BLaER1 (cell line): ENCODE measurements around the gene IDH3G.
A peak's percentile ranks its signal among the peaks of the same experiment; 100 is the strongest.

ENCODE experiments used
- H3K27ac ChIP-seq: shearing (Covaris generic); formaldehyde crosslinking; 2 replicates; pipeline ENCODE4 v1.8.1; 2022
- H3K27me3 ChIP-seq: shearing (Covaris generic); formaldehyde crosslinking; 2 replicates; pipeline ENCODE4 v1.8.1; 2022
- H3K36me3 ChIP-seq: shearing (Covaris generic); formaldehyde crosslinking; 2 replicates; pipeline ENCODE4 v1.8.1; 2022
- H3K4me1 ChIP-seq: shearing (Covaris generic); formaldehyde crosslinking; 2 replicates; pipeline ENCODE4 v1.8.1; 2022
- H3K4me2 ChIP-seq: shearing (Covaris generic); formaldehyde crosslinking; 2 replicates; pipeline ENCODE4 v1.8.1; 2022
- H3K4me3 ChIP-seq: shearing (Covaris generic); formaldehyde crosslinking; 2 replicates; pipeline ENCODE4 v1.8.1; 2022
- H3K9ac ChIP-seq: shearing (Covaris generic); formaldehyde crosslinking; 2 replicates; pipeline ENCODE4 v1.8.1; 2022
- H3K9me3 ChIP-seq: shearing (Covaris generic); formaldehyde crosslinking; 2 replicates; pipeline ENCODE4 v1.8.1; 2022
- H4K20me1 ChIP-seq: shearing (Covaris generic); formaldehyde crosslinking; 2 replicates; pipeline ENCODE4 v1.8.1; 2022
- Cebpa-rat ChIP-seq: shearing (Covaris generic); IDR thresholded peaks from 2 replicates; pipeline ENCODE4 v1.8.1; 2022

The IDH3G gene

DNA sequence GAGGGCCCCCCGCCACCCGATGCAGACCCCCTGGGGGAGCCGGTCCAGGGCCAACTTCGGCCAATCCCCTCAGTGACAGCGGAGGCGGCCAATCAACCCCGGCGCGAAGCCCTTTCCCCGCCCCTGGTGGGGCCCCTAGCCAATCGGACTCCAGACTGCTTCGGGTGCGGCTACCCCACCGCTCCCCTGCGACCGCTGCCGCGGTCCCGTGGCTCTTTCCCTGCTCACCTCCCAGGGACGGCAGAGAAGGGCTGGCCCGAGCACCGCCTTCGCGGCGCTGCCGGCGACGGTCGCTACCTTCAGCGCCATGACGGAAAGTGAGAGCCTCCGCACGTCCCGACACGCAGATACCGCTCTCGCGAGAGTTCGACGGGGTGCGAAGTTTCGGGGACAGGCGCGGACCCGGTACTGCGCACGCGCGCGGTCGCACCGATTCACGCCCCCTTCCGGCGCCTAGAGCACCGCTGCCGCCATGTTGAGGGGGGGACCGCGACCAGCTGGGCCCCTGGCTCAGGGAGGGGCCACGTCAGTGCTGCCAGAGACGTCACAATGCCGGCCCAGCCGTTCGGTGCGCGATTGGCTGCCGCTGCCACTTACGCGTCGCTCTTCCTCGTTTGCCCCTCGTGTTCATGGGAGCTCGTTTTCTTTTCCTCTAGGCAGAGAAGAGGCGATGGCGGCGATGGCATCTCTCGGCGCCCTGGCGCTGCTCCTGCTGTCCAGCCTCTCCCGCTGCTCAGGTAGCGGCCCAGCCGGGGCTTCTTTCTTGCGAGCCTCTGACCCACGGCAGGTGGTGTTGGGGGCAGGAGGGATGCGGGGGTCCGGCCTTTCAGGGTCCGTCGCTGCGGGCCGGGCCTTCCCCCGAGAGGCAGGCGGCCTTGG lies at the start of gene IDH3G, which contains the start of gene SSR4:
IDH3G (minus strand) TSS at position 358 of the 879 bp plus-strand sequence; CDS start at position 309, 49 bp downstream.
SSR4 (plus strand) TSS at position 651 of the 879 bp plus-strand sequence; CDS start at position 671, 20 bp downstream.
- Histone ChIP-seq H3K4me1 (peaks cover 42% of the 10 kb centered on the region), H3K9ac (peak within 1 kb of the TSS; percentile 94), H3K27me3 (peaks cover 35% of the 10 kb centered on the region), H4K20me1 (peaks cover 79% of the 10 kb centered on the region), H3K27ac (peak within 1 kb of the TSS; percentile 97), H3K4me3 (peak within 1 kb of the TSS; percentile 82), H3K9me3 (peaks cover 49% of the 10 kb centered on the region), H3K36me3 (peaks cover 65% of the 10 kb centered on the region), H3K4me2 (peak within 1 kb of the TSS; percentile 89)
- TF ChIP-seq Cebpa-rat = no peak

DNA sequence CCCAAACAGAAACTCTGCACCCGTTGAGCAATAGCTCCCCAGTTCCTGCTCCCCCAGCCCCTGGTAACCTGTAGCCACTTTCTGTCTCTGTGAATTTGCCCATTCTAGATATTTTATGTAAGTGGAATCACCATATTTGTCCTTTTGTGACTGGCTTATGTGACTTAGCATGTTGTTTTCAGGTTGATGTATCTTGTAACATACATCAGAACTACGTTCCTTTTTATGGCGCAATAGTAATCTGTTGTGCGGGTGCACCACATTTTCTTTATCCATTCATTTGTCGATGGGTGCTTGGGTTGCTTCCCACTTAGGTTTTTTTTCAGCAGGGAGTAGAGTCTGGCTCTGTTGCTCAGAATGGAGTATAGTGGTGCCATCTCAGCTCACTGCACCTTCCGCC lies 42.7 kb upstream of the IDH3G start:
- peaks cover 81% of the 10 kb centered on the region for H3K27me3 ChIP-seq
- H3K27ac ChIP-seq = no peak overlapping the region
- peaks cover 4% of the 10 kb centered on the region; the same call in 1 of the 2 replicates for H4K20me1 ChIP-seq
- no peaks in the 10 kb centered on the region for H3K36me3 ChIP-seq
- H3K4me1 ChIP-seq = no peaks in the 10 kb centered on the region
- H3K9ac ChIP-seq = no peak overlapping the region
- no peak overlapping the region for H3K4me2 ChIP-seq
- 0 out of 2 replicates have a peak, but pooled peaks have one; percentile 32 for TF ChIP-seq Cebpa-rat
- H3K9me3 ChIP-seq = peaks cover 8% of the 10 kb centered on the region
- no peak overlapping the region for H3K4me3 ChIP-seq

DNA sequence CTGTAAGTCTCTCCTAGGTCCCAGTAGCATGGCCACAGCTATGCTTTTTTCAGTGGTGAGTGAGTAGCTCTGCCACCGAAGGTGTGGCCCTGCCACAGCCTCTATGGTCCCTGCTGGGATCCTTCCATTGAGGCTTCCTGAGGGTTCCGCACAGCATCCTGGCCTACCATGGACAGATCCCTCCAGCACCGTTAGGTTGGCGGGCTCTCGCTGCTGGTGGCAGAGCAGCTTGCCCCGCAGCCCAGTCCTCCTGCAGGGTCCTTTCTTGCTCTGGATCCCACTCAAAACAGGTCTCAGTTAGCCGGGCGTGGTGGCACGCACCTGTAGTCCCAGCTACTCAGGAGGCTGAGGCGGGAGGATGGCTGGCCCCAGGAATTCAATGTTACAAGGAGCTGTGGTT lies 38.6 kb upstream of the IDH3G start:
- H4K20me1 ChIP-seq = peaks cover 8% of the 10 kb centered on the region; the same call in 1 of the 2 replicates
- H3K4me1 ChIP-seq = 0 out of 2 replicates have a peak, but pooled peaks cover 6% of the 10 kb centered on the region
- no peak overlapping the region for H3K4me2 ChIP-seq
- peaks cover 41% of the 10 kb centered on the region for H3K9me3 ChIP-seq
- no peak overlapping the region for H3K27ac ChIP-seq
- H3K27me3 ChIP-seq = peaks cover 81% of the 10 kb centered on the region
- H3K9ac ChIP-seq = no peak overlapping the region
- no peak for TF ChIP-seq Cebpa-rat
- no peak overlapping the region for H3K4me3 ChIP-seq
- H3K36me3 ChIP-seq = no peaks in the 10 kb centered on the region

DNA sequence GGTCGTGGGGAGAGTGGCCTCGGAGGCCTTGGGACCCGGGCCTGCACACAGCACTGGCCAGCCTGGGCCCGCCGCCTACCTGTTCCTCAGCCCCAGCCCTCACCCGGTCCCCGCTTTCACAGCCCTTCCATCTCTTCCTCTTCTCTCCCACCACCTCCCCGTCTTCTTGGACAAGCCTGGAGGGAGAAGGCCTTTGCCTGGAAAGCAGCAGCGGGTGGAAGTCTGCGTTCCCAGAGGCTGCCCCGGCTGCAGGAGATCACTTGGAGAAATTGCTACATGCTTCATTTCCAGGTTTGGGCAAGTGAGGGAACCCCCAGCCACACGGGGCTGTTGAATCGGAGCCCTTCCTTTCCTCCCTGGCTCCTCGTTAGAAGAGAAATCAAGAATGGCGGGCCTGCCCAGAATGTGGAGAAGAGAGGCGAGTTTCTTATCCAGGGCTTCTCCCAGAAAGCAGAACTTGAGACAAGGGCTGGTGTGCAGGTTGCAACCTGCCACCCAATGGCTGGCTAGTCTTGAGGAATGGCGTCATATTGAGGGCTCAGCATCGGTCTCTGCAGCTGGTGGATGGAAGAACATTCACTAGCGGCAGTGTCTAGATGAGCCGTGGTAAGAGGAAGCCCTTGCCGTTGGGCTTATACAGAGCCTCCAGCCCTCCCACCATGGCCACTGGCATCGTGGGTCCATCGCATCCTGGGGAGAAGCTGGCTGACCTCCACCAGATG lies 37.4 kb upstream of the IDH3G start:
- H3K9me3 ChIP-seq = peaks cover 41% of the 10 kb centered on the region
- H3K27ac ChIP-seq = no peak overlapping the region
- peak overlapping the region; percentile 52; the same call in 1 of the 2 replicates for H3K4me2 ChIP-seq
- H3K36me3 ChIP-seq = no peaks in the 10 kb centered on the region
- peaks cover 81% of the 10 kb centered on the region for H3K27me3 ChIP-seq
- no peak overlapping the region for H3K4me3 ChIP-seq
- 0 out of 2 replicates have a peak, but pooled peaks cover 6% of the 10 kb centered on the region for H3K4me1 ChIP-seq
- H4K20me1 ChIP-seq = peaks cover 8% of the 10 kb centered on the region; the same call in 1 of the 2 replicates
- TF ChIP-seq Cebpa-rat = no peak
- no peak overlapping the region for H3K9ac ChIP-seq

- Histone ChIP-seq H3K4me3 (peak overlapping the region; percentile 67), H3K4me2 (peak overlapping the region; percentile 67), H3K27me3 (peaks cover 89% of the 10 kb centered on the region)
Observed at GRCh38 chrX:153830640-153831428, 36.7 kb upstream of the IDH3G start.

DNA sequence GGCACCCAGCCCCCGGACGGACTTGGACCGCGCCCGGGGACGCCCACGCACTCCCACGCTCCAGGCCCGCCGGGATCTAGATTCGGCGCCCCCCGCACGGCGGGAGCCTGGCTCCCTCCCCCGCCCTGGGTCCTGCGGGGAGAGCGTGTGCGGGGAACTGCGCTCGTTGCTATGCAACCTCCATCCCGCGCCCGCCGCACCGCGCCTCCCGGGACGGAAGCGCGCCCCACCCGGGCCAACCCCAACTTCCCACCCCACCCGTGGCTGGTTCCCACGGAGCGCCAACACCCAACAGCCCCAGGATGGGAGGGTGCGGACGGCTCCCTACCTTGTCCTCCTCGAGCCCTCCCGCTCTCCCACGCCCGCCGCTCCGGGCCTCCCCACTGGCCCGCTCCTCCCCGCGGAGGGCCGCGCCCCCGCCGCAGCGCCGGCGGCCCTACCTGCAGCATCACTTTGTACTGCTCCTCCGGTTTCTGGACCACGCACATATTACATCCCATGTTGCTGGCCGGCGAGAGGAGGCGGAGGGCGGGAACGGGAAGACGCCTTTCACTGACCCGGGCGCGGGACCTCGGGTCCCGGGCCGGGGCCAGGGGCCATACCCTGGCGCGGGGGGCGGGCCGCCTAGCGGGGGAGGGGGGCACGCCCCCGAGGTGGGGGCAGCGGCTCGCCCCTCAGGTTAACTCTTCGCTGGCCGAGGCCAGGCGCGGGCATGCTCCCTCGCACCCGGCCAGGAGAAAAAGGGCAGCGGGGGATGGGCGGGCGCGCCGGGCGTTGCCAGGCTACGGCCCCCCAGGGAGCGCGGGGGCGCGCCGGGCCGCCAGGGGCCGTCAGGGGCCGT lies 35.8 kb upstream of the IDH3G start, which contains the start of gene PDZD4:
PDZD4 (minus strand) TSS at position 746 of the 841 bp plus-strand sequence; CDS start at position 500, 246 bp downstream.
- H3K27ac ChIP-seq = no peak within 1 kb of the TSS
- no peak within 1 kb of the TSS for H3K9ac ChIP-seq
- H3K9me3 ChIP-seq = peaks cover 41% of the 10 kb centered on the region
- H3K4me2 ChIP-seq = peak within 1 kb of the TSS; percentile 67
- peak within 1 kb of the TSS; percentile 67 for H3K4me3 ChIP-seq
- no peaks in the 10 kb centered on the region for H3K36me3 ChIP-seq
- peaks cover 95% of the 10 kb centered on the region for H3K27me3 ChIP-seq
- peaks cover 8% of the 10 kb centered on the region; the same call in 1 of the 2 replicates for H4K20me1 ChIP-seq
- H3K4me1 ChIP-seq = 0 out of 2 replicates have a peak, but pooled peaks cover 6% of the 10 kb centered on the region
- TF ChIP-seq Cebpa-rat = no peak

More at GRCh38 chrX:153830640-153831428, 36.7 kb upstream of the IDH3G start:
- no peak for TF ChIP-seq Cebpa-rat
- Histone ChIP-seq H3K36me3 (no peaks in the 10 kb centered on the region), H3K27ac (no peak overlapping the region), H3K4me1 (0 out of 2 replicates have a peak, but pooled peaks cover 6% of the 10 kb centered on the region), H4K20me1 (peaks cover 8% of the 10 kb centered on the region; the same call in 1 of the 2 replicates), H3K9me3 (peaks cover 41% of the 10 kb centered on the region), H3K9ac (no peak overlapping the region)

DNA sequence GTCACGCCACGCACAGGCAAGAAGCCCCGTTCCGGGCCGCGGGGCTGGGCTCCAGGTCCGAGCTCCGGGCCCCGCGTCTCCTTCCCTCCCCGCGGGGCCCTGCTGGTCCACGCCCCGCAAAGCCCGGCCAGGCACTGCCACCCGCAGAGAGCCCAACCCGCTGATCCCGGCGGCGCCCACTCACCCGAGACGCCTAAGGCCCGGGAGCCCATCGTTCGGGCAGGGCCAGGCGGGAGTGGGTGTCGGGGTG lies 35.3 kb upstream of the IDH3G start:
- peaks cover 8% of the 10 kb centered on the region; the same call in 1 of the 2 replicates for H4K20me1 ChIP-seq
- H3K9ac ChIP-seq = no peak overlapping the region
- H3K4me3 ChIP-seq = peak overlapping the region; percentile 67
- peaks cover 41% of the 10 kb centered on the region for H3K9me3 ChIP-seq
- no peaks in the 10 kb centered on the region for H3K36me3 ChIP-seq
- 0 out of 2 replicates have a peak, but pooled peaks cover 6% of the 10 kb centered on the region for H3K4me1 ChIP-seq
- TF ChIP-seq Cebpa-rat = no peak
- peaks cover 93% of the 10 kb centered on the region for H3K27me3 ChIP-seq
- peak overlapping the region; percentile 67 for H3K4me2 ChIP-seq
- no peak overlapping the region for H3K27ac ChIP-seq

GRCh38 chrX:153828723-153829548 lies 34.8 kb upstream of the IDH3G start:
- no peak for TF ChIP-seq Cebpa-rat
- peaks cover 95% of the 10 kb centered on the region for H3K27me3 ChIP-seq
- peaks cover 41% of the 10 kb centered on the region for H3K9me3 ChIP-seq
- H3K27ac ChIP-seq = no peak overlapping the region
- peaks cover 8% of the 10 kb centered on the region; the same call in 1 of the 2 replicates for H4K20me1 ChIP-seq
- H3K4me3 ChIP-seq = peak overlapping the region; percentile 67
- H3K4me1 ChIP-seq = 0 out of 2 replicates have a peak, but pooled peaks cover 6% of the 10 kb centered on the region
- H3K9ac ChIP-seq = no peak overlapping the region
- peak overlapping the region; percentile 67; the same call in 1 of the 2 replicates for H3K4me2 ChIP-seq
- no peaks in the 10 kb centered on the region for H3K36me3 ChIP-seq
